OCI-LY7 (cell line): ENCODE measurements around the gene TMEM164. TPM values are rescaled to one million over a fixed set of nuclear protein-coding genes. Genes with fewer than 3 reads are reported as not detected.

Experiments
- BruUV-seq: library from RNA; stranded (reverse); fragments of 400-500 nt; replicated peaks from 2 replicates; lab custom pipeline; 2021; lab: Mats Ljungman, UMichigan
- CTCF ChIA-PET: fragments of 300-600 bp; sonication (Branson Sonifier 250); formaldehyde crosslinking; loops from one replicate; lab custom pipeline; 2022; ENCODE audit warnings: antibody characterized with exemption; ENCODE audit not compliant: unreplicated experiment; lab: Charles Lee
- POLR2A ChIA-PET: fragments of 300-600 bp; sonication (Branson Sonifier 250); formaldehyde crosslinking; loops from one replicate; lab custom pipeline; 2022; ENCODE audit warnings: antibody characterized with exemption; lab: Charles Lee
- DNase-seq: peaks from one replicate; pipeline ENCODE4 v3.0.0-alpha.2; 2015; ENCODE audit warnings: low spot score
- H2AFZ ChIP-seq: fragments of 200-600 bp; sonication (generic), shearing (Covaris generic); 2 replicates; pipeline ENCODE4 v1.6.1; 2014; ENCODE audit warnings: mild to moderate bottlenecking, antibody characterized with exemption, low read length, moderate library complexity
- H3K27ac ChIP-seq: fragments of 200-600 bp; sonication (generic); 2 replicates; pipeline ENCODE4 v1.5.1; 2014; ENCODE audit warnings: mixed run types, low read depth, mild to moderate bottlenecking, moderate library complexity, low read length, inconsistent platforms; ENCODE audit not compliant: poor library complexity, severe bottlenecking
- H3K36me3 ChIP-seq: fragments of 200-600 bp; sonication (generic); 2 replicates; pipeline ENCODE4 v1.6.1; 2014; ENCODE audit warnings: mild to moderate bottlenecking, antibody characterized with exemption, low read length, moderate library complexity, mixed read lengths; ENCODE audit not compliant: insufficient read depth
- H3K4me1 ChIP-seq: fragments of 200-600 bp; sonication (generic); 2 replicates; pipeline ENCODE4 v1.5.1; 2014; ENCODE audit warnings: mild to moderate bottlenecking, low read length; ENCODE audit not compliant: insufficient read depth, poor library complexity, severe bottlenecking
- H3K4me2 ChIP-seq: fragments of 200-600 bp; sonication (generic); 2 replicates; pipeline ENCODE4 v1.6.1; 2014; ENCODE audit warnings: mild to moderate bottlenecking, low read length
- H3K4me3 ChIP-seq: fragments of 200-600 bp; sonication (generic); 2 replicates; pipeline ENCODE4 v1.5.1; 2014; ENCODE audit warnings: mild to moderate bottlenecking, low read depth, low read length; ENCODE audit not compliant: poor library complexity, severe bottlenecking
- H3K79me2 ChIP-seq: fragments of 200-600 bp; sonication (generic); 2 replicates; pipeline ENCODE4 v1.6.1; 2016; ENCODE audit warnings: low read depth, mild to moderate bottlenecking, low read length, moderate library complexity, mixed read lengths; ENCODE audit not compliant: insufficient read depth
- H3K9me2 ChIP-seq: fragments of 200-600 bp; sonication (generic); 2 replicates; pipeline ENCODE4 v1.6.1; 2016; ENCODE audit warnings: mild to moderate bottlenecking, low read length, mixed read lengths; ENCODE audit not compliant: insufficient read depth
- H3K9me3 ChIP-seq: fragments of 200-600 bp; sonication (generic); 2 replicates; pipeline ENCODE4 v1.6.1; 2014; ENCODE audit warnings: mild to moderate bottlenecking, mixed run types, low read length, mixed read lengths
- H4K20me1 ChIP-seq: fragments of 200-600 bp; sonication (generic); 2 replicates; pipeline ENCODE4 v1.6.1; 2014; ENCODE audit warnings: mild to moderate bottlenecking, antibody characterized with exemption, low read length, moderate library complexity, mixed read lengths; ENCODE audit not compliant: insufficient read depth
- EZH2phosphoT487 ChIP-seq: fragments of 200-600 bp; sonication (generic); IDR thresholded peaks from 2 replicates; pipeline ENCODE4 v1.6.1; 2018; ENCODE audit warnings: low read depth, borderline replicate concordance, mild to moderate bottlenecking, mixed run types, antibody characterized with exemption, low read length, moderate library complexity, mixed read lengths
- intact Hi-C: fragments of 100-400 bp; cut with micrococcal nuclease; formaldehyde crosslinking; loops from one replicate; pipeline ENCODE4 v1.10.0; 2022; ENCODE audit not compliant: unreplicated experiment
- total RNA-seq, 2 experiments: library from RNA; depleted of rRNA in 1 of 2; stranded (reverse); fragments of >200 nt in 1 of 2; shearing (Covaris generic) in 1 of 2; gene quantifications; 2 replicates each; pipeline ENCODE4 v1.2.3, GENCODE V29; 2014 to 2022
- TF ChIP-seq, protein P1 (sequence below): fragments of 200-600 bp; sonication (generic); conservative IDR thresholded peaks from 2 replicates; pipeline ENCODE4 v1.5.1; 2014; ENCODE audit warnings: mild to moderate bottlenecking, antibody characterized with exemption, low read length, moderate library complexity, mixed read lengths

The TMEM164 gene
- total RNA-seq, 2 experiments from 2014 or later, result 7.2 to 11.1 TPM

DNA sequence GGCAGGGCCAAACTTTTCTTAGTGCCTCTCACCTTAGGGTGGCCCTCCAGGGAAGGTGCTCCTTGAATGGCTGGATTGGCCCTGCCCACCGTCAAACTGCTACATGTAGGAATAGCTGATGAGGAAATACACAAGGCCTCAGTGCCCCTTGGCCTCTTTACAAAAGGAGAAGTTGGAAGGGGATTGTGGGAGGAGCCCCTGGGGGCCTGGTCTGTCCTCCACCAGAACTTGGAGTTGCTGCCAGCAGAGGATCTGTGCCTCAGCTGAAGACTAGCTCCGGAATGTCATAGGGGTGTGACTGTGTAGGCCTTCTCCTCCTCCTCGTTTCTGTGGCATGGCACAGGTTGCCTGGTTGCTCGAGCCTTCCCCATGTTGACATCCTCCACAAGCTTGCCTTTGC, 172.2 kb downstream of the TMEM164 start:
- POLR2A ChIA-PET, result interaction anchor here (1.2 kb wide), 1 partner anchor 235 kb away, joined by 4 read pairs; no protein-coding TSS in a partner anchor
- Histone ChIP-seq H3K4me1 (no peaks in the 10 kb centered on the region), H4K20me1 (no peaks in the 10 kb centered on the region), H3K27ac (no peak overlapping the region), H3K36me3 (no peaks in the 10 kb centered on the region), H3K9me2 (no peaks in the 10 kb centered on the region), H2AFZ (no peak overlapping the region), H3K4me3 (no peak overlapping the region), H3K9me3 (no peaks in the 10 kb centered on the region), H3K79me2 (no peaks in the 10 kb centered on the region), H3K4me2 (no peak overlapping the region)
- CTCF ChIA-PET, result interaction anchor here (0.8 kb wide), 1 partner anchor 28 kb away, joined by 3 read pairs; no protein-coding TSS in a partner anchor
- TF ChIP-seq, protein P1, sequence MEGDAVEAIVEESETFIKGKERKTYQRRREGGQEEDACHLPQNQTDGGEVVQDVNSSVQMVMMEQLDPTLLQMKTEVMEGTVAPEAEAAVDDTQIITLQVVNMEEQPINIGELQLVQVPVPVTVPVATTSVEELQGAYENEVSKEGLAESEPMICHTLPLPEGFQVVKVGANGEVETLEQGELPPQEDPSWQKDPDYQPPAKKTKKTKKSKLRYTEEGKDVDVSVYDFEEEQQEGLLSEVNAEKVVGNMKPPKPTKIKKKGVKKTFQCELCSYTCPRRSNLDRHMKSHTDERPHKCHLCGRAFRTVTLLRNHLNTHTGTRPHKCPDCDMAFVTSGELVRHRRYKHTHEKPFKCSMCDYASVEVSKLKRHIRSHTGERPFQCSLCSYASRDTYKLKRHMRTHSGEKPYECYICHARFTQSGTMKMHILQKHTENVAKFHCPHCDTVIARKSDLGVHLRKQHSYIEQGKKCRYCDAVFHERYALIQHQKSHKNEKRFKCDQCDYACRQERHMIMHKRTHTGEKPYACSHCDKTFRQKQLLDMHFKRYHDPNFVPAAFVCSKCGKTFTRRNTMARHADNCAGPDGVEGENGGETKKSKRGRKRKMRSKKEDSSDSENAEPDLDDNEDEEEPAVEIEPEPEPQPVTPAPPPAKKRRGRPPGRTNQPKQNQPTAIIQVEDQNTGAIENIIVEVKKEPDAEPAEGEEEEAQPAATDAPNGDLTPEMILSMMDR, result no peak
- TF ChIP-seq EZH2phosphoT487, result no peak
- BruUV-seq, result no TSS peak
- DNase-seq, result no peak
- intact Hi-C loops, result no loop called here

DNA sequence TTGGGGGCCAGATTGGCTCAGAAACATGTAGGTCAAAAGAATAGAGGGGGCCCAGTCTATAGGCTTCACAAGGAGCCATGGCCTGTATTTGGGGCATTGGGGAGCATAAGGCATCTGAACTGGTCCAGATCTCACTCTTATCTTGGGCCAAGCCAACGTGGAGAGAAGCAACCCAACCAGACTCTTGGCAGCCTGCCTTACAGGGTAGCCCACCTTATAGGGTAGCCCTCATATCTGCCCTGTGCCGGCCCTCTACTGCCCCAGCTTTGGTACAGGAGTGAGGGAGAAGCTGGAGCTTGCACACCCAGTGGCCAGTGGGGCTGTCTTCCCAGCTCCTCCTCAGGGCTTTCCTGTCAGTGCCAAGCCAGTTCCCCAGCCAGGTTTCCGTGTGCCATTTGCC, 172.8 kb downstream of the TMEM164 start:
- BruUV-seq, result no TSS peak
- POLR2A ChIA-PET, result no interaction called here

More for the DNA sequence above, 172.8 kb downstream of the TMEM164 start:
- Histone ChIP-seq H2AFZ (no peak overlapping the region), H3K4me3 (no peak overlapping the region), H3K9me2 (no peaks in the 10 kb centered on the region), H3K9me3 (no peaks in the 10 kb centered on the region), H4K20me1 (no peaks in the 10 kb centered on the region), H3K79me2 (no peaks in the 10 kb centered on the region), H3K4me2 (no peak overlapping the region), H3K4me1 (no peaks in the 10 kb centered on the region), H3K36me3 (no peaks in the 10 kb centered on the region), H3K27ac (no peak overlapping the region)
- intact Hi-C loops, result no loop called here
- no peak for DNase-seq
- TF ChIP-seq, protein P1, result no peak
- TF ChIP-seq EZH2phosphoT487, result no peak
- CTCF ChIA-PET, result interaction anchor here (0.8 kb wide), 2 partner anchors 27 to 235 kb away, joined by 3 read pairs; no protein-coding TSS in a partner anchor
